IPS-11a (cell line): ENCODE results near the gene KLHL1.

Experiments used
- H3K4me3 ChIP-seq: one replicate; pipeline ENCODE4 v1.5.1; 2013; ENCODE audit warnings: low read depth, low read length, control low read depth

The KLHL1 gene

GRCh38 chr13:69704311-69704710 is 403.9 kb downstream of the KLHL1 start:
- no peak overlapping the region for H3K4me3 ChIP-seq

GRCh38 chr13:69690999-69691398 is 417.3 kb downstream of the KLHL1 start:
- H3K4me3 ChIP-seq: no peak overlapping the region

GRCh38 chr13:69683921-69684686 is 424.1 kb downstream of the KLHL1 start:
- no peak overlapping the region for H3K4me3 ChIP-seq

- H3K4me3 ChIP-seq: no peak overlapping the region
Measured at GRCh38 chr13:69681722-69682121, 426.5 kb downstream of the KLHL1 start.

GRCh38 chr13:69677343-69677742 is 430.9 kb downstream of the KLHL1 start:
- no peak overlapping the region for H3K4me3 ChIP-seq

GRCh38 chr13:69676286-69676685 is 432.0 kb downstream of the KLHL1 start:
- no peak overlapping the region for H3K4me3 ChIP-seq

- no peak overlapping the region for H3K4me3 ChIP-seq
Measured at GRCh38 chr13:69660155-69660554, 448.1 kb downstream of the KLHL1 start.

GRCh38 chr13:69657676-69658075 is 450.6 kb downstream of the KLHL1 start:
- no peak overlapping the region for H3K4me3 ChIP-seq

- H3K4me3 ChIP-seq: no peak overlapping the region
Measured at GRCh38 chr13:69654392-69654791, 453.9 kb downstream of the KLHL1 start.
